HG03045 (cell line): ENCODE measurements around the gene MGMT.

Experiments used
- ATAC-seq: cut with Tn5 transposase; IDR thresholded peaks from one replicate; pipeline ENCODE4 v1.9.1; 2021; ENCODE audit warnings: mild to moderate bottlenecking, moderate library complexity; ENCODE audit not compliant: unreplicated experiment

MGMT gene

DNA sequence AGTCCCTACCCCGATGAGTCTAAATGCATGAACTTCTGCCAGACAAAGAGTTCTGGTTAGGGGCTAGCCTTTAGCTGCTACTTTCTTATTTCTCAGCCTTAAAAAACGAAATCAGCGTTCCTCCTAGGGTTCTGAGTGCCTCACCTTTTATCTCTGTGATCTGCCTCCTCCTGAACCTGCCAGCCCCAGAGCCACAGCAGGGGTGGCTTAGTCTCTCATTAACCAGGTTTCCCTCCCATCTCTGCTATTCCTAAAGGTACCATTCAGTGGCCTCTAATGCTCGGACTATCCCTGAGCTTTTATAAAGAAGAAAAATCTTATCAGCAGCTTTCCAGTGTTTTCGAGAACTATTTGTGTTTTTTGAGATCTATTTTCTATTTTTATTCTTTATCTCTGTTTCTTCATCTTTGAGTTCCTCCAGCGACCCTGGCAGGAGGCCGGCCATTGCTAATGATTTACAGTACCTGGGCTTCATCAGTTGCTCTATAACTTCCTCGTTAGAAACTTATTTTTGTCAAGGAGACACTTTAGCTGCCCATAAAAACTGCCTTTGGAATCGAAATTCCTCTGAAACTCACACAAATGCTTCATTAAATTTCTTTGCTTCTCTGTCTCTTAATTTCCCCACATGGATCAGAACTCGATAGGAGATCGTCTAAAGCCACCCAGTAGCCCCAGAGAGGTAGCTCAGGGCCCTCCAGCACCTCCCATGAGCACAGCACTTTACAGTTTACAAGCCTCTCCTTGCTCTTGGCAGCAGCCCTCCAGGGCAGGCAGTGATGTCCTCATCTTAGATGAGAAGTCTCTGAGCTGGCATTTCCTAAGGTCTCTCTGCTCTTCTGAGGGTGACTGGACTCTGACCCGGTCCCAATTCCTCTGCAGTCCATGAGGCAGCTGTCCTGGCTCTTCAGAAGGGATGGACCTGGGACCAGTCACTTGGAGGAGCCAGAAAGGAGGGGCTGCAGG is 347.9 kb downstream of the MGMT start:
- ATAC-seq, result no peak

DNA sequence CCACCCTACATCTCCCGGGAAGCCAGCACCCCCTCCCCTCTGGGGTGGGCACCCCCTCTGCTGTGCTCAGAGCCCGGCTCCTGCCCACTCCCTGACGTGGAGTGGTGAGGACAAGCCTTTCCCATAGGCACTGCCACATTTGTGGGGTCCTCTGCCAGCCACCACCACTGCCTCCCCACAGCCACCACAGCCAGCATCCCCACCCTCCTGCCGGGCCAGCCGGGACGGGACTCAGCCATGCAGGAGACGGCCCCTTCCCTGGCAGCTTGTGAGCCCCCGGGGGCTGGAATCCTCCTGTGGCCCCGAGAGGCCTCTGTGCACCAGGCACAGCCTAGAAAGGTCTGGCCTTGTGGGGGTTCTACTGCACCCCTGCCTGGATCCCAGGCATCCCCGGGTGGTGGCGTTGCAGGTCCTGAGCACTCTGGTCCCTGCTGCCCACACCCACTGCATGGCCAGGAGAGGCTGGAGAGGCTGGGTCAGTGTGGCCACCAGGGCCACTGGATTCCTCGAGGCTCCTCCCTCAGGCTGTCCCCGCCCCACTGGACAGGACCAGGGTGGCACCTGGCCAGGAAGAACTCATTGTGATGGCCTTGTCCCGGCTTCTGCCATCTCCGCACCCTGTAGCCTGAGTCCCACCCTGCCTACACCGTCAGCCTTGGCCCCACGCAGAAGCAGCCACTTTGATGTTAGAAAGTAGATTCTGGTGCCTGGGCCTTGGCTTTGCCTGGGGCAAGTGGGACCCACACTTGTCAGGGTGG is 349.0 kb downstream of the MGMT start:
- ATAC-seq, result no peak

DNA sequence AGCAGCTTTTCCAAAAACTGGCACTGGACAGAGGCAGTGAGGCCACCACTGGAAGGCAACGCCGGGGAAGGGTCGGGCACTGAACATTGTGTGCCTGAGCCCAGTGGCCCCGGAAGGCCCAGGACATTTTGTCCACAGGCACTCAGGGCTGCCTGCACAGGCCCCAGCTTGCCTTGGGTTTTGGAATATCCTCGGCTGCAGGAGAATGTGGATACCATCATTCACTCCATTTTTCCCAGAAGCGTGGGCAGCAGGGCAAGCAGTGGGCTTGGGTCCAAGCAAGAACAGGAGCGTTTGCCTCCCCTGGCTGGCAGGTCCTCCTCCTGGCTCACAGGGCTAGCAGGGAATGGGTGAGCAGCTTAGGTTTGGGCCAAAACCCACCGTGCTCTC is 349.6 kb downstream of the MGMT start:
- ATAC-seq, result no peak
